HUDEP-2 (cell line): ENCODE results near the gene TRAPPC2.

Experiments used
- DNase-seq, 76 experiments: peaks; one replicate each; lab custom pipeline; 2025; ENCODE audit not compliant: unreplicated experiment in 76 of 76; lab: John Stamatoyannopoulos, UW

TRAPPC2 gene

GRCh38 chrX:13734278-13735172 lies at the start of gene TRAPPC2, which contains the start of gene OFD1:
Gene TRAPPC2, minus strand, starts transcription at chrX:13734620. Its CDS starts 14,657 bp downstream, at chrX:13719963.
Gene OFD1, plus strand, starts transcription at chrX:13734748. Its CDS starts 324 bp downstream, at chrX:13735072.
- peak in 74 of 76 experiments; percentile 32 to 89 (median 80) for DNase-seq

GRCh38 chrX:13780868-13781427 lies 46.5 kb upstream of the TRAPPC2 start:
- no peak for DNase-seq

- DNase-seq = no peak
These were observed 44.5 kb upstream of the TRAPPC2 start for GRCh38 chrX:13778916-13779315.

GRCh38 chrX:13776387-13776786 lies 42.0 kb upstream of the TRAPPC2 start:
- DNase-seq = no peak

GRCh38 chrX:13775837-13776236 lies 41.4 kb upstream of the TRAPPC2 start:
- DNase-seq = no peak

GRCh38 chrX:13774696-13775095 lies 40.3 kb upstream of the TRAPPC2 start:
- no peak for DNase-seq

- DNase-seq = no peak
These were observed 35.7 kb upstream of the TRAPPC2 start for GRCh38 chrX:13770013-13770535.

GRCh38 chrX:13768939-13769338 lies 34.5 kb upstream of the TRAPPC2 start:
- no peak for DNase-seq

- no peak for DNase-seq
These were observed 30.3 kb upstream of the TRAPPC2 start for GRCh38 chrX:13764765-13765164.

- DNase-seq = no peak
These were observed 29.9 kb upstream of the TRAPPC2 start for GRCh38 chrX:13764281-13764680.

- DNase-seq = no peak
These were observed 29.1 kb upstream of the TRAPPC2 start for GRCh38 chrX:13763489-13763888.

GRCh38 chrX:13761606-13762414 lies 27.4 kb upstream of the TRAPPC2 start:
- peak in 1 of 76 experiments; percentile 1 for DNase-seq

- DNase-seq = no peak
These were observed 26.0 kb upstream of the TRAPPC2 start for GRCh38 chrX:13760426-13760825.

GRCh38 chrX:13759152-13759718 lies 24.8 kb upstream of the TRAPPC2 start:
- no peak for DNase-seq

- DNase-seq = no peak
These were observed 22.0 kb upstream of the TRAPPC2 start for GRCh38 chrX:13756381-13756780.

- DNase-seq = no peak
These were observed 20.8 kb upstream of the TRAPPC2 start for GRCh38 chrX:13755254-13755653.

- DNase-seq = no peak
These were observed 20.3 kb upstream of the TRAPPC2 start for GRCh38 chrX:13754765-13755164.

GRCh38 chrX:13752646-13753045 lies 18.2 kb upstream of the TRAPPC2 start:
- DNase-seq = no peak

- DNase-seq = no peak
These were observed 17.7 kb upstream of the TRAPPC2 start for GRCh38 chrX:13752141-13752540.

GRCh38 chrX:13750812-13751211 lies 16.4 kb upstream of the TRAPPC2 start:
- DNase-seq = no peak

- peak in 13 of 76 experiments; percentile 0 to 32 (median 4) for DNase-seq
These were observed 15.8 kb upstream of the TRAPPC2 start for GRCh38 chrX:13750204-13750603.
